Neural progenitor cell (in vitro differentiated cells): ENCODE data around the gene MBLAC1.

Source experiments
- CTCF ChIP-seq: fragments of 200-600 bp; sonication (generic); IDR thresholded peaks from 2 replicates; pipeline ENCODE4 v1.5.1; 2017; ENCODE audit warnings: antibody characterized with exemption, mild to moderate bottlenecking
- EZH2 ChIP-seq: fragments of 200-600 bp; sonication (generic); IDR thresholded peaks from 2 replicates; pipeline ENCODE4 v1.6.1; 2017; ENCODE audit warnings: antibody characterized with exemption, mild to moderate bottlenecking, moderate library complexity
- EZH2phosphoT487 ChIP-seq: fragments of 200-600 bp; sonication (generic); IDR thresholded peaks from 2 replicates; pipeline ENCODE4 v1.6.1; 2017; ENCODE audit warnings: antibody characterized with exemption

DNA sequence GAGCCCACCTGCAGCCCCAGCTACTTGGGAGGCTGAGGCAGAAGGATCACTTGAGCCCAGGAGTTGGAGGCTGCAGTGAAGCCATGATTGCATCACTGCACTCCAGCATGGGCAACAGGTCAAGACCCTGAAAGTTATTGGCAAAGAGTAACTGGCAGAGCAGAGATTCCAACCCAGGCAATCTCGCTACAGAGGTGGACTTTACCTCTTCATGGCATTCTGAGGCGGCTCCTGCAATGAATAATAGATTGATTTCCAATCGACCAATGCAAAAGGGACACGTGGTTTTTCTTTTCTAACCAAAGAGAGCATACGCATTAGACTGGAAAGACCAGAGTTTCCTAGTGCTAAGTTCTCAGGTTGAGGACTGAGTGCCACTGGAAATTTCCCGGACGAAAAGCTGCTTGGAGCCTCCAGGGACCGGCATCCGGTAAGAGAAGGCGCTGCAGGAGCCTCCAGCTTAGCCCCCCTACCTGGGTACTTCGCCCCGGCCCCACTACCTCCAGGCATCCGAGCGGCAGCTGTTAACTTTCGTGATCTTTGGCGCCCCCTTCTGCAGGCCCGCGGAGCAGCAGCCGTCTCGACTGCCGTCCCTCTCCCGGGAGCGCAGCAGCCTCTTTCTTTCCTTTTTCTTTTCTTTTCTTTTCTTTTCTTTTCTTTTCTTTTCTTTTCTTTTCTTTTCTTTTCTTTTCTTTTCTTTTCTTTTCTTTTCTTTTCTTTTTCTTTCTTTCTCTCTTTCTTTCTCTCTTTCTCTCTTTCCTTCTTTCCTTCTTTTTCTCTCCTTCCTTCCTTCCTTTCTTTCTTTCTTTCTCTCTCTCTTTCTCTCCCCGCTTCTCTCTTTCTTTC lies 4.1 kb downstream of the MBLAC1 start:
- peak; percentile 84 for TF ChIP-seq CTCF
- peak; percentile 31 for TF ChIP-seq EZH2
- no peak for TF ChIP-seq EZH2phosphoT487
